WTC11 (cell line): Measurements from ENCODE around the gene DOCK1. TPM values are rescaled to one million over a fixed set of nuclear protein-coding genes. Genes with fewer than 3 reads are reported as not detected.
A peak's percentile ranks its signal among the peaks of the same experiment; 100 is the strongest.

Experiments used
- ATAC-seq: fragments of 200-7000 bp; cut with Tn5 transposase; 2 replicates; pipeline ENCODE4 v1.10.0; 2021; ENCODE audit warnings: mild to moderate bottlenecking, moderate library complexity
- CTCF ChIA-PET: fragments of 300-600 bp; sonication (Branson Sonifier 250); formaldehyde crosslinking; loops from one replicate; lab custom pipeline; 2021; ENCODE audit warnings: antibody characterized with exemption; lab: Charles Lee
- POLR2A ChIA-PET: fragments of 350-600 bp; sonication (Branson Sonifier 250); formaldehyde crosslinking; loops from one replicate; lab custom pipeline; 2021; ENCODE audit warnings: antibody characterized with exemption; lab: Charles Lee
- DNase-seq: peaks from one replicate; pipeline ENCODE4 v3.0.0; 2021; ENCODE audit warnings: low spot score
- H3K27ac Mint-ChIP-seq: 2 replicates; pipeline ENCODE4 v1.8.0; 2021; ENCODE audit warnings: mixed read lengths
- H3K27me3 Mint-ChIP-seq: 2 replicates; pipeline ENCODE4 v1.8.0; 2021; ENCODE audit warnings: low read depth, mild to moderate bottlenecking, moderate library complexity, mixed read lengths
- H3K36me3 Mint-ChIP-seq: 2 replicates; pipeline ENCODE4 v1.8.0; 2021; ENCODE audit warnings: mixed read lengths
- H3K4me1 Mint-ChIP-seq: 2 replicates; pipeline ENCODE4 v1.8.0; 2022; ENCODE audit warnings: mixed read lengths
- H3K4me3 Mint-ChIP-seq: 2 replicates; pipeline ENCODE4 v1.8.0; 2021; ENCODE audit warnings: mild to moderate bottlenecking, moderate library complexity, mixed read lengths
- H3K9me3 Mint-ChIP-seq: 2 replicates; pipeline ENCODE4 v1.8.0; 2021; ENCODE audit warnings: mixed read lengths
- JUN ChIP-seq: sonication (generic); formaldehyde crosslinking; IDR thresholded peaks from 2 replicates; pipeline ENCODE4 v1.8.0; 2023; ENCODE audit warnings: mild to moderate bottlenecking, missing genetic modification reagents
- NR2C2 ChIP-seq: sonication (generic); formaldehyde crosslinking; IDR thresholded peaks from 2 replicates; pipeline ENCODE4 v1.8.0; 2022; ENCODE audit warnings: mild to moderate bottlenecking, missing genetic modification reagents
- RELA ChIP-seq: sonication (generic); formaldehyde crosslinking; IDR thresholded peaks from 2 replicates; pipeline ENCODE4 v1.8.1; 2022; ENCODE audit warnings: missing genetic modification reagents, mild to moderate bottlenecking, borderline replicate concordance
- RORB ChIP-seq: fragments of 250-450 bp; sonication (Bioruptor Pico); IDR thresholded peaks from 2 replicates; pipeline ENCODE4 v1.9.0; 2021; ENCODE audit warnings: mild to moderate bottlenecking
- SMAD3 ChIP-seq: sonication (generic); formaldehyde crosslinking; IDR thresholded peaks from 2 replicates; pipeline ENCODE4 v1.8.0; 2022; ENCODE audit warnings: missing genetic modification reagents, mild to moderate bottlenecking, borderline replicate concordance
- TP53 ChIP-seq: sonication (generic); formaldehyde crosslinking; IDR thresholded peaks from 2 replicates; pipeline ENCODE4 v1.8.1; 2023; ENCODE audit warnings: mild to moderate bottlenecking, missing genetic modification reagents
- USF2 ChIP-seq: sonication (generic); formaldehyde crosslinking; IDR thresholded peaks from 2 replicates; pipeline ENCODE4 v1.8.1; 2023; ENCODE audit warnings: mild to moderate bottlenecking, missing genetic modification reagents, moderate library complexity
- ZNF219 ChIP-seq: sonication (generic); formaldehyde crosslinking; IDR thresholded peaks from 2 replicates; pipeline ENCODE4 v1.8.0; 2023; ENCODE audit warnings: missing genetic modification reagents, mild to moderate bottlenecking, borderline replicate concordance
- ZNF396 ChIP-seq: fragments of 250-450 bp; sonication (Bioruptor Pico); IDR thresholded peaks from 2 replicates; pipeline ENCODE4 v1.8.0; 2021; ENCODE audit warnings: mild to moderate bottlenecking, moderate library complexity, borderline replicate concordance
- ZNF512 ChIP-seq: sonication (generic); formaldehyde crosslinking; IDR thresholded peaks from 2 replicates; pipeline ENCODE4 v1.8.1; 2022; ENCODE audit warnings: missing genetic modification reagents, borderline replicate concordance
- total RNA-seq: library from RNA; stranded (reverse); gene quantifications from 3 replicates; pipeline ENCODE4 v1.2.3, GENCODE V29; 2021
- TF ChIP-seq, protein P1 (sequence below): fragments of 250-450 bp; sonication (Bioruptor Pico); IDR thresholded peaks from 2 replicates; pipeline ENCODE4 v1.9.0; 2021; ENCODE audit warnings: mild to moderate bottlenecking, borderline replicate concordance
- TF ChIP-seq, protein P2 (sequence below): sonication (generic); formaldehyde crosslinking; IDR thresholded peaks from 2 replicates; pipeline ENCODE4 v1.8.0; 2022; ENCODE audit warnings: mild to moderate bottlenecking, missing genetic modification reagents
- TF ChIP-seq, protein P3 (sequence below): fragments of 250-450 bp; sonication (Bioruptor Pico); IDR thresholded peaks from 2 replicates; pipeline ENCODE4 v1.8.0; 2021; ENCODE audit warnings: mild to moderate bottlenecking
- TF ChIP-seq, protein P4 (sequence below): fragments of 250-450 bp; sonication (Bioruptor Pico); IDR thresholded peaks from 2 replicates; pipeline ENCODE4 v1.9.0; 2021; ENCODE audit warnings: mild to moderate bottlenecking
- TF ChIP-seq, protein P5 (sequence below): sonication (generic); formaldehyde crosslinking; IDR thresholded peaks from 2 replicates; pipeline ENCODE4 v1.8.0; 2023; ENCODE audit warnings: missing genetic modification reagents, mild to moderate bottlenecking, borderline replicate concordance
- TF ChIP-seq, protein P6 (sequence below): fragments of 200-600 bp; IDR thresholded peaks from 2 replicates; pipeline ENCODE4 v1.8.0; 2022; ENCODE audit warnings: antibody characterized with exemption

DOCK1 gene
- total RNA-seq, 1 experiment from 2014 or later, result 52.1 TPM

DNA sequence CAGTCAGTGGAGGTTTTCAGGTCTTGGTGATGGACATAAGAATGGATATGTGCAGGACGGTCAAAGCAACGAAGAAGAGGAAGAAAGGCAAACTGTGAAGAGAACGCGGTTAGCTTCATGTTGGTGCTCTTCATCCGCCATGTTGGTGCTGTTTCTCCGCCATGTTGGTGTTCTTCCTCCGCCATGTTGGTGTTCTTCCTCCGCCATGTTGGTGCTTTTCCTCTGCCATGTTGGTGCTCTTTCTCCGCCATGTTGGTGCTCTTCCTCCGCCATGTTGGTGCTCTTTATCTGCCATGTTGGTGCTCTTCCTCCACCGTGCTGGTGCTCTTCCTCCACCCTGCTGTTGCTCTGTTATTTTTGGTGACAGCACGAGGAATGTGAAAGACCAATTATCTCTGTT is 95.4 kb downstream of the DOCK1 start (continued):
- TF ChIP-seq, protein P1, sequence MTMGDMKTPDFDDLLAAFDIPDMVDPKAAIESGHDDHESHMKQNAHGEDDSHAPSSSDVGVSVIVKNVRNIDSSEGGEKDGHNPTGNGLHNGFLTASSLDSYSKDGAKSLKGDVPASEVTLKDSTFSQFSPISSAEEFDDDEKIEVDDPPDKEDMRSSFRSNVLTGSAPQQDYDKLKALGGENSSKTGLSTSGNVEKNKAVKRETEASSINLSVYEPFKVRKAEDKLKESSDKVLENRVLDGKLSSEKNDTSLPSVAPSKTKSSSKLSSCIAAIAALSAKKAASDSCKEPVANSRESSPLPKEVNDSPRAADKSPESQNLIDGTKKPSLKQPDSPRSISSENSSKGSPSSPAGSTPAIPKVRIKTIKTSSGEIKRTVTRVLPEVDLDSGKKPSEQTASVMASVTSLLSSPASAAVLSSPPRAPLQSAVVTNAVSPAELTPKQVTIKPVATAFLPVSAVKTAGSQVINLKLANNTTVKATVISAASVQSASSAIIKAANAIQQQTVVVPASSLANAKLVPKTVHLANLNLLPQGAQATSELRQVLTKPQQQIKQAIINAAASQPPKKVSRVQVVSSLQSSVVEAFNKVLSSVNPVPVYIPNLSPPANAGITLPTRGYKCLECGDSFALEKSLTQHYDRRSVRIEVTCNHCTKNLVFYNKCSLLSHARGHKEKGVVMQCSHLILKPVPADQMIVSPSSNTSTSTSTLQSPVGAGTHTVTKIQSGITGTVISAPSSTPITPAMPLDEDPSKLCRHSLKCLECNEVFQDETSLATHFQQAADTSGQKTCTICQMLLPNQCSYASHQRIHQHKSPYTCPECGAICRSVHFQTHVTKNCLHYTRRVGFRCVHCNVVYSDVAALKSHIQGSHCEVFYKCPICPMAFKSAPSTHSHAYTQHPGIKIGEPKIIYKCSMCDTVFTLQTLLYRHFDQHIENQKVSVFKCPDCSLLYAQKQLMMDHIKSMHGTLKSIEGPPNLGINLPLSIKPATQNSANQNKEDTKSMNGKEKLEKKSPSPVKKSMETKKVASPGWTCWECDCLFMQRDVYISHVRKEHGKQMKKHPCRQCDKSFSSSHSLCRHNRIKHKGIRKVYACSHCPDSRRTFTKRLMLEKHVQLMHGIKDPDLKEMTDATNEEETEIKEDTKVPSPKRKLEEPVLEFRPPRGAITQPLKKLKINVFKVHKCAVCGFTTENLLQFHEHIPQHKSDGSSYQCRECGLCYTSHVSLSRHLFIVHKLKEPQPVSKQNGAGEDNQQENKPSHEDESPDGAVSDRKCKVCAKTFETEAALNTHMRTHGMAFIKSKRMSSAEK (CRISPR knock-in tag), result no peak
- TF ChIP-seq SMAD3 (no peak), TP53 (CRISPR knock-in tag) (no peak)
- TF ChIP-seq, protein P2, sequence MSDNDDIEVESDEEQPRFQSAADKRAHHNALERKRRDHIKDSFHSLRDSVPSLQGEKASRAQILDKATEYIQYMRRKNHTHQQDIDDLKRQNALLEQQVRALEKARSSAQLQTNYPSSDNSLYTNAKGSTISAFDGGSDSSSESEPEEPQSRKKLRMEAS (CRISPR knock-in tag), result no peak

GRCh38 chr10:127003032-127003685 is 97.9 kb downstream of the DOCK1 start:
- Mint-ChIP-seq H3K27me3 (no peaks in the 10 kb centered on the region), H3K9me3 (peaks cover 7% of the 10 kb centered on the region), H3K4me3 (no peak overlapping the region), H3K36me3 (peaks cover 51% of the 10 kb centered on the region), H3K4me1 (peaks cover 2% of the 10 kb centered on the region; the same call in 1 of the 2 replicates)
- POLR2A ChIA-PET, result no interaction called here
- TF ChIP-seq RORB (CRISPR knock-in tag) (no peak), ZNF512 (CRISPR knock-in tag) (no peak), NR2C2 (CRISPR knock-in tag) (no peak), ZNF396 (no peak), USF2 (CRISPR knock-in tag) (no peak)
- TF ChIP-seq, protein P3, sequence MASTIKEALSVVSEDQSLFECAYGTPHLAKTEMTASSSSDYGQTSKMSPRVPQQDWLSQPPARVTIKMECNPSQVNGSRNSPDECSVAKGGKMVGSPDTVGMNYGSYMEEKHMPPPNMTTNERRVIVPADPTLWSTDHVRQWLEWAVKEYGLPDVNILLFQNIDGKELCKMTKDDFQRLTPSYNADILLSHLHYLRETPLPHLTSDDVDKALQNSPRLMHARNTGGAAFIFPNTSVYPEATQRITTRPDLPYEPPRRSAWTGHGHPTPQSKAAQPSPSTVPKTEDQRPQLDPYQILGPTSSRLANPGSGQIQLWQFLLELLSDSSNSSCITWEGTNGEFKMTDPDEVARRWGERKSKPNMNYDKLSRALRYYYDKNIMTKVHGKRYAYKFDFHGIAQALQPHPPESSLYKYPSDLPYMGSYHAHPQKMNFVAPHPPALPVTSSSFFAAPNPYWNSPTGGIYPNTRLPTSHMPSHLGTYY (CRISPR knock-in tag), result no peak
- TF ChIP-seq, all 79 proteins: peak for 0
- H3K27ac Mint-ChIP-seq, result peak overlapping the region; percentile 49
- CTCF ChIA-PET, result no interaction called here
- DNase-seq (no peak), ATAC-seq (no peak)

GRCh38 chr10:127006453-127006852 is 101.2 kb downstream of the DOCK1 start:
- POLR2A ChIA-PET, result no interaction called here
- no peaks in the 10 kb centered on the region for H3K9me3 Mint-ChIP-seq
- TF ChIP-seq JUN (CRISPR knock-in tag) (no peak), ZNF219 (CRISPR knock-in tag) (no peak), RELA (CRISPR knock-in tag) (no peak)
- TF ChIP-seq, protein P4, sequence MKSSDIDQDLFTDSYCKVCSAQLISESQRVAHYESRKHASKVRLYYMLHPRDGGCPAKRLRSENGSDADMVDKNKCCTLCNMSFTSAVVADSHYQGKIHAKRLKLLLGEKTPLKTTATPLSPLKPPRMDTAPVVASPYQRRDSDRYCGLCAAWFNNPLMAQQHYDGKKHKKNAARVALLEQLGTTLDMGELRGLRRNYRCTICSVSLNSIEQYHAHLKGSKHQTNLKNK (CRISPR knock-in tag), result no peak
- TF ChIP-seq, protein P2 (CRISPR knock-in tag), result no peak
- TF ChIP-seq, protein P5, sequence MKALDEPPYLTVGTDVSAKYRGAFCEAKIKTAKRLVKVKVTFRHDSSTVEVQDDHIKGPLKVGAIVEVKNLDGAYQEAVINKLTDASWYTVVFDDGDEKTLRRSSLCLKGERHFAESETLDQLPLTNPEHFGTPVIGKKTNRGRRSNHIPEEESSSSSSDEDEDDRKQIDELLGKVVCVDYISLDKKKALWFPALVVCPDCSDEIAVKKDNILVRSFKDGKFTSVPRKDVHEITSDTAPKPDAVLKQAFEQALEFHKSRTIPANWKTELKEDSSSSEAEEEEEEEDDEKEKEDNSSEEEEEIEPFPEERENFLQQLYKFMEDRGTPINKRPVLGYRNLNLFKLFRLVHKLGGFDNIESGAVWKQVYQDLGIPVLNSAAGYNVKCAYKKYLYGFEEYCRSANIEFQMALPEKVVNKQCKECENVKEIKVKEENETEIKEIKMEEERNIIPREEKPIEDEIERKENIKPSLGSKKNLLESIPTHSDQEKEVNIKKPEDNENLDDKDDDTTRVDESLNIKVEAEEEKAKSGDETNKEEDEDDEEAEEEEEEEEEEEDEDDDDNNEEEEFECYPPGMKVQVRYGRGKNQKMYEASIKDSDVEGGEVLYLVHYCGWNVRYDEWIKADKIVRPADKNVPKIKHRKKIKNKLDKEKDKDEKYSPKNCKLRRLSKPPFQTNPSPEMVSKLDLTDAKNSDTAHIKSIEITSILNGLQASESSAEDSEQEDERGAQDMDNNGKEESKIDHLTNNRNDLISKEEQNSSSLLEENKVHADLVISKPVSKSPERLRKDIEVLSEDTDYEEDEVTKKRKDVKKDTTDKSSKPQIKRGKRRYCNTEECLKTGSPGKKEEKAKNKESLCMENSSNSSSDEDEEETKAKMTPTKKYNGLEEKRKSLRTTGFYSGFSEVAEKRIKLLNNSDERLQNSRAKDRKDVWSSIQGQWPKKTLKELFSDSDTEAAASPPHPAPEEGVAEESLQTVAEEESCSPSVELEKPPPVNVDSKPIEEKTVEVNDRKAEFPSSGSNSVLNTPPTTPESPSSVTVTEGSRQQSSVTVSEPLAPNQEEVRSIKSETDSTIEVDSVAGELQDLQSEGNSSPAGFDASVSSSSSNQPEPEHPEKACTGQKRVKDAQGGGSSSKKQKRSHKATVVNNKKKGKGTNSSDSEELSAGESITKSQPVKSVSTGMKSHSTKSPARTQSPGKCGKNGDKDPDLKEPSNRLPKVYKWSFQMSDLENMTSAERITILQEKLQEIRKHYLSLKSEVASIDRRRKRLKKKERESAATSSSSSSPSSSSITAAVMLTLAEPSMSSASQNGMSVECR (CRISPR knock-in tag), result no peak
- TF ChIP-seq, protein P6, sequence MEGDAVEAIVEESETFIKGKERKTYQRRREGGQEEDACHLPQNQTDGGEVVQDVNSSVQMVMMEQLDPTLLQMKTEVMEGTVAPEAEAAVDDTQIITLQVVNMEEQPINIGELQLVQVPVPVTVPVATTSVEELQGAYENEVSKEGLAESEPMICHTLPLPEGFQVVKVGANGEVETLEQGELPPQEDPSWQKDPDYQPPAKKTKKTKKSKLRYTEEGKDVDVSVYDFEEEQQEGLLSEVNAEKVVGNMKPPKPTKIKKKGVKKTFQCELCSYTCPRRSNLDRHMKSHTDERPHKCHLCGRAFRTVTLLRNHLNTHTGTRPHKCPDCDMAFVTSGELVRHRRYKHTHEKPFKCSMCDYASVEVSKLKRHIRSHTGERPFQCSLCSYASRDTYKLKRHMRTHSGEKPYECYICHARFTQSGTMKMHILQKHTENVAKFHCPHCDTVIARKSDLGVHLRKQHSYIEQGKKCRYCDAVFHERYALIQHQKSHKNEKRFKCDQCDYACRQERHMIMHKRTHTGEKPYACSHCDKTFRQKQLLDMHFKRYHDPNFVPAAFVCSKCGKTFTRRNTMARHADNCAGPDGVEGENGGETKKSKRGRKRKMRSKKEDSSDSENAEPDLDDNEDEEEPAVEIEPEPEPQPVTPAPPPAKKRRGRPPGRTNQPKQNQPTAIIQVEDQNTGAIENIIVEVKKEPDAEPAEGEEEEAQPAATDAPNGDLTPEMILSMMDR, result no peak

More at GRCh38 chr10:127006453-127006852, 101.2 kb downstream of the DOCK1 start:
- no peak overlapping the region for H3K27ac Mint-ChIP-seq
- CTCF ChIA-PET, result no interaction called here
- H3K36me3 Mint-ChIP-seq, result peaks cover 36% of the 10 kb centered on the region
- no peaks in the 10 kb centered on the region for H3K27me3 Mint-ChIP-seq
- no peak overlapping the region for H3K4me3 Mint-ChIP-seq
- peaks cover 2% of the 10 kb centered on the region; the same call in 1 of the 2 replicates for H3K4me1 Mint-ChIP-seq
- no peak for DNase-seq
- ATAC-seq, result no peak
